Measurements from ENCODE around the gene XRCC3. TPM values are rescaled to one million over a fixed set of nuclear protein-coding genes. Genes with fewer than 3 reads are reported as not detected.
"Not testable (repeated sequence)": the region's sequence is repeated elsewhere in the genome, so short reads cannot be mapped to it uniquely, and the experiment has no call there.

Gene XRCC3
- total RNA-seq, 4 donors from 2014 or later: 9.5 to 14.7 (median 12.3) TPM

GRCh38 chr14:103654619-103655018 lies 60.6 kb downstream of the XRCC3 start:
- no peak for TF ChIP-seq POLR2A (IDR thresholded peaks at IDR 0.05)
- no peak for TF ChIP-seq CTCF (IDR thresholded peaks at IDR 0.05)
- no peak for DNase-seq (ENCODE audit: low spot score in 2 of 2)
- 76 to 78% methylated on average over 6 of the region's 6 CpGs for WGBS, 2 donors
- no peak overlapping the region for H3K4me3 ChIP-seq (ENCODE audit: low read depth, poor library complexity, severe bottlenecking)
- intact Hi-C loops (cut with DNase I; ENCODE audit: low total_unique reads): no loop called here

DNA sequence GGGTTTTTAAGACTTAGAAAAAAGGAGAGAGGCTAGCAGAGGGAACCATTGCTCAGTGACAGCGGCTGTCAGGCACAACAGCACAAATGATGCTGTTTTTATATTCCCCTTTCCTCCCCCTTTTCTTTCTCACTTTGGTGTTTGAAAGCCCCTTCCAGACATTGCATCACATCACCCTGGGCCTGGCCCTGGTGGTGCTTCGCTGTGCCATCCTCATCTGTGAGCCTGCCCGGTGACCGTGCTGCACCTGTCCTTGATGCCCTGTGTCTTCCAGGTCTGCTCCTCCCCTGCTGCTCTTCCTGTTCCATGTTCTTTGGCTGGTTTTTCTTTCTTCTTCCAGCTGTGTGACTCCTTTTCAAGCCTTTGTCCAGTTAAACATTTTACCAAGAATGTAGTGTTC lies 61.4 kb downstream of the XRCC3 start:
- DNase-seq (ENCODE audit: low spot score in 2 of 2): no peak
- H3K4me3 ChIP-seq (ENCODE audit: low read depth, poor library complexity, severe bottlenecking): no peak overlapping the region
- intact Hi-C loops (cut with DNase I; ENCODE audit: low total_unique reads): no loop called here
- 70 to 76% methylated on average over 4 of the region's 4 CpGs for WGBS, 2 donors
- no peak for TF ChIP-seq POLR2A (IDR thresholded peaks at IDR 0.05)
- TF ChIP-seq CTCF (IDR thresholded peaks at IDR 0.05): no peak

GRCh38 chr14:103653336-103653735 lies 61.9 kb downstream of the XRCC3 start:
- H3K4me3 ChIP-seq (ENCODE audit: low read depth, poor library complexity, severe bottlenecking); DNase-seq (ENCODE audit: low spot score in 2 of 2); intact Hi-C loops (cut with DNase I; ENCODE audit: low total_unique reads): not testable (repeated sequence)
- 54 to 55% methylated on average over 10 of the region's 10 CpGs for WGBS, 2 donors

DNA sequence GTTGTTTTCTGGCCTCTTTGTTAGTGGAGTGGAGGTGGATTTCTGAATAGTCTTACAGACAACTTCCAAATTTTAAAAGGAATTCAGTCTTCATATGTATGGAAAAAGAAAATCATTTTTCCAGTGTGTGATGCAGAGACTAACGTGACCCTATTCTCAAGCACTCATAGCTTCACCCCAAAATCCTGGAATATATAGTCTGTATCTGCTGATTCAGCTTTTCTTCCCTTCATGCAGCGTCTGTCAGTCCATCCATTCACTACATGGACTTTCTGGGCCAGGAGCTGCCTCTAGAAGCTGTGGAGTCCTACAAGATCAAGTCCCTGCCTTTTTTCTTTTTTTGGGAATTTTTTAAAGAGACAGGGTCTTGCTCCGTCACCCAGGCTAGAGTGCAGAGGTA lies 62.4 kb downstream of the XRCC3 start:
- 82 to 83% methylated on average over 3 of the region's 3 CpGs for WGBS, 2 donors
- intact Hi-C loops (cut with DNase I; ENCODE audit: low total_unique reads): no loop called here
- TF ChIP-seq POLR2A (IDR thresholded peaks at IDR 0.05) (no peak), CTCF (IDR thresholded peaks at IDR 0.05) (no peak)
- DNase-seq (ENCODE audit: low spot score in 2 of 2): no peak
- no peak overlapping the region for H3K4me3 ChIP-seq (ENCODE audit: low read depth, poor library complexity, severe bottlenecking)

DNA sequence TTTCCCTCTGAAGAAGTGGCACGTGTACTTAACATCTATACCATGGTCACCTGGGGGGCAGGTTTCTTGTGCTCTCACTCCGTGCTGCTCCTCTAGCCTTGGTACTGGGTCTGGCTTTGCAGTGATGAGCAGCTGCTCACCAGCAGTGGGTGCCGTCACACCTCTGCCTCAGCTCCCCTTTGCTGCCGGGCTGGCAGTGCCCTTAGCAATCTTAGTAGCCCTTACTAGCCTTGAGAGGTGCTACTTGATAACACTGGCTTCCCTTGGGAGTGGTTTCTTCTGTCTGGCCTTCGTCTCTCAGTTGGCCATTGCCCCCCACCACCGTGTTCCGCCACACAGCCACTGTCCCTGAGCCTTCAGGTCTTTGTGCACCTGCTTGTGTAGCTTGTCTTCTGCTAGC lies 63.7 kb downstream of the XRCC3 start:
- WGBS, 2 donors: 85 to 86% methylated on average over 7 of the region's 7 CpGs
- TF ChIP-seq POLR2A (IDR thresholded peaks at IDR 0.05) (no peak), CTCF (IDR thresholded peaks at IDR 0.05) (no peak)

GRCh38 chr14:103650213-103650612 lies 65.0 kb downstream of the XRCC3 start:
- 48 to 57% methylated on average over 4 of the region's 4 CpGs for WGBS, 2 donors
- DNase-seq (ENCODE audit: low spot score in 2 of 2): no peak
- TF ChIP-seq POLR2A (IDR thresholded peaks at IDR 0.05): no peak
- no peak for TF ChIP-seq CTCF (IDR thresholded peaks at IDR 0.05)
- no peak overlapping the region for H3K4me3 ChIP-seq (ENCODE audit: low read depth, poor library complexity, severe bottlenecking)
- intact Hi-C loops (cut with DNase I; ENCODE audit: low total_unique reads): no loop called here

More for the DNA sequence above, 63.7 kb downstream of the XRCC3 start:
- intact Hi-C loops (cut with DNase I; ENCODE audit: low total_unique reads): no loop called here
- H3K4me3 ChIP-seq (ENCODE audit: low read depth, poor library complexity, severe bottlenecking): no peak overlapping the region
- no peak for DNase-seq (ENCODE audit: low spot score in 2 of 2)

Measured in lower leg skin (tissue), 4 donors.